Measurements from ENCODE around the gene CFAP57.

DNA sequence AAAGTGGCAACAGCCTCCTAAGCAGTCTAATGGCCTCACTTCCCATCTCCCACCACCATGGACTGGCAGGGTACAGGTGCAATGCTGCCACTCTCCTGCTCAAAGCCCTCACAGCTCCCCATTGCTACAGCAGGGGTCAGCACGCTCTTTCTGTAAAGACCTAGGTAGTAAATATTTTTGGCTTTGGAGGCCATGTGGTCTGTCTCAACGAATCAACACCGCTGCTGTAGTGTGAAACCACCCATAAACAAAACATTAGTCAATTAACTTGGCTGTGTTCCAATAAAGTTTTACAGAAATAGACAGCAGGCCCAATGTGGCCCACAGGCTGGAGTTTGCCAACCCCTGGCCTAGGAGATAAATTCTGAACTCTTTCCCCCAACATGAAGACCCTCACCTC lies 53.0 kb downstream of the CFAP57 start:
- TF ChIP-seq, protein P1, sequence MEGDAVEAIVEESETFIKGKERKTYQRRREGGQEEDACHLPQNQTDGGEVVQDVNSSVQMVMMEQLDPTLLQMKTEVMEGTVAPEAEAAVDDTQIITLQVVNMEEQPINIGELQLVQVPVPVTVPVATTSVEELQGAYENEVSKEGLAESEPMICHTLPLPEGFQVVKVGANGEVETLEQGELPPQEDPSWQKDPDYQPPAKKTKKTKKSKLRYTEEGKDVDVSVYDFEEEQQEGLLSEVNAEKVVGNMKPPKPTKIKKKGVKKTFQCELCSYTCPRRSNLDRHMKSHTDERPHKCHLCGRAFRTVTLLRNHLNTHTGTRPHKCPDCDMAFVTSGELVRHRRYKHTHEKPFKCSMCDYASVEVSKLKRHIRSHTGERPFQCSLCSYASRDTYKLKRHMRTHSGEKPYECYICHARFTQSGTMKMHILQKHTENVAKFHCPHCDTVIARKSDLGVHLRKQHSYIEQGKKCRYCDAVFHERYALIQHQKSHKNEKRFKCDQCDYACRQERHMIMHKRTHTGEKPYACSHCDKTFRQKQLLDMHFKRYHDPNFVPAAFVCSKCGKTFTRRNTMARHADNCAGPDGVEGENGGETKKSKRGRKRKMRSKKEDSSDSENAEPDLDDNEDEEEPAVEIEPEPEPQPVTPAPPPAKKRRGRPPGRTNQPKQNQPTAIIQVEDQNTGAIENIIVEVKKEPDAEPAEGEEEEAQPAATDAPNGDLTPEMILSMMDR (conservative IDR thresholded peaks at IDR 0.05): no peak
- no peak for TF ChIP-seq EZH2 (IDR thresholded peaks at IDR 0.05; ENCODE audit: low read depth)
